B cell (primary cell): ENCODE data around the gene SYCP2. TPM values are rescaled to one million over a fixed set of nuclear protein-coding genes. Genes with fewer than 3 reads are reported as not detected.
"Not testable (repeated sequence)": the region's sequence is repeated elsewhere in the genome, so short reads cannot be mapped to it uniquely, and the experiment has no call there.

Experiments used
- ATAC-seq: fragments of 200-7000 bp; cut with Tn5 transposase; one replicate; pipeline ENCODE4 v1.10.0; 2021; ENCODE audit warnings: low read depth, mild to moderate bottlenecking, moderate number of reproducible peaks, moderate library complexity
- CTCF ChIA-PET: fragments of 350-600 bp; sonication (Branson Sonifier 250); formaldehyde crosslinking; loops from one replicate; lab custom pipeline; 2021; ENCODE audit warnings: antibody characterized with exemption, inconsistent platforms; lab: Charles Lee
- POLR2A ChIA-PET: fragments of 350-600 bp; sonication (Branson Sonifier 250); formaldehyde crosslinking; loops from one replicate; lab custom pipeline; 2021; ENCODE audit warnings: antibody characterized with exemption; lab: Charles Lee
- DNase-seq: peaks from one replicate; pipeline ENCODE4 v3.0.0; 2013
- H2AFZ ChIP-seq: 2 replicates; pipeline ENCODE4 v1.6.1; 2012; ENCODE audit warnings: mild to moderate bottlenecking, low read depth, low read length; ENCODE audit not compliant: insufficient read depth, poor library complexity, severe bottlenecking
- H3K27ac ChIP-seq, 2 donors: 1 replicate in 1 of 2; 2 replicates in 1 of 2; pipeline ENCODE4 v1.5.1; 2012 to 2013; ENCODE audit warnings: low read length in 2 of 2, mild to moderate bottlenecking in 2 of 2, moderate library complexity in 1 of 2
- H3K27me3 ChIP-seq, 4 experiments: fragments of 200-600 bp in 1 of 4; sonication (generic) in 1 of 4; replicated peaks in 1 of 4; 1 replicate in 2 of 4; 2 replicates in 2 of 4; pipeline versions ENCODE4 v1.6.1 to v1.7.0; 2013 to 2016; ENCODE audit warnings: low read length in 3 of 4, mild to moderate bottlenecking in 2 of 4, mixed read lengths in 1 of 4, moderate library complexity in 1 of 4; ENCODE audit not compliant: insufficient read depth in 4 of 4, control insufficient read depth in 3 of 4; ENCODE audit errors: control extremely low read depth in 1 of 4
- H3K36me3 ChIP-seq, 2 experiments: replicated peaks in 1 of 2; 1 replicate in 1 of 2; 2 replicates in 1 of 2; pipeline versions ENCODE4 v1.6.1 to v1.7.1; 2013; ENCODE audit warnings: low read length in 1 of 2; ENCODE audit not compliant: insufficient read depth in 2 of 2, control insufficient read depth in 1 of 2; ENCODE audit errors: control extremely low read depth in 1 of 2, extremely low read depth in 1 of 2
- H3K4me1 ChIP-seq, 2 donors: fragments of 200-600 bp in 1 of 2; sonication (generic) in 1 of 2; 1 replicate in 1 of 2; 2 replicates in 1 of 2; pipeline versions ENCODE4 v1.5.1 to v1.6.1; 2013 to 2017; ENCODE audit warnings: low read length in 2 of 2; ENCODE audit not compliant: control insufficient read depth in 2 of 2, insufficient read depth in 2 of 2
- H3K4me2 ChIP-seq: replicated peaks from 2 replicates; pipeline ENCODE3; 2012; ENCODE audit warnings: mild to moderate bottlenecking, low read depth, low read length; ENCODE audit not compliant: poor library complexity, severe bottlenecking
- H3K4me3 ChIP-seq, 5 experiments: fragments of 200-600 bp in 1 of 5; sonication (generic) in 1 of 5; 1 replicate in 3 of 5; 2 replicates in 2 of 5; pipeline versions ENCODE4 v1.5.1 to v1.7.0; 2011 to 2016; ENCODE audit warnings: low read length in 4 of 5, mild to moderate bottlenecking in 4 of 5, low read depth in 2 of 5, control low read depth in 1 of 5, moderate library complexity in 1 of 5; ENCODE audit not compliant: insufficient read depth in 1 of 5; ENCODE audit errors: control extremely low read depth in 1 of 5, extremely low read depth in 1 of 5
- H3K79me2 ChIP-seq: fragments of 200-600 bp; sonication (generic); one replicate; pipeline ENCODE4 v1.6.0; 2016; ENCODE audit warnings: low read length; ENCODE audit not compliant: control insufficient read depth, insufficient read depth
- H3K9ac ChIP-seq: fragments of 200-600 bp; sonication (generic); 2 replicates; pipeline ENCODE4 v1.6.1; 2017; ENCODE audit warnings: mild to moderate bottlenecking, low read length, moderate library complexity
- H3K9me3 ChIP-seq, 3 donors: one replicate each; pipeline versions ENCODE4 v1.6.1 to v1.7.1; 2013; ENCODE audit warnings: low read length in 2 of 3; ENCODE audit not compliant: control insufficient read depth in 2 of 3, insufficient read depth in 1 of 3; ENCODE audit errors: control extremely low read depth in 1 of 3
- H4K20me1 ChIP-seq: 2 replicates; pipeline ENCODE4 v1.6.0; 2012; ENCODE audit warnings: mild to moderate bottlenecking, low read length; ENCODE audit not compliant: insufficient read depth, control insufficient read depth, poor library complexity, severe bottlenecking
- H3K27ac Mint-ChIP-seq: one replicate; pipeline ENCODE4 v1.8.0; 2021; ENCODE audit warnings: mixed read lengths
- H3K27me3 Mint-ChIP-seq: one replicate; pipeline ENCODE4 v1.8.0; 2021; ENCODE audit warnings: mixed read lengths
- H3K4me1 Mint-ChIP-seq: one replicate; pipeline ENCODE4 v1.8.0; 2021; ENCODE audit warnings: mixed read lengths
- H3K4me3 Mint-ChIP-seq: one replicate; pipeline ENCODE4 v1.8.0; 2021; ENCODE audit warnings: mixed read lengths
- H3K9me3 Mint-ChIP-seq: one replicate; pipeline ENCODE4 v1.8.0; 2022; ENCODE audit warnings: mixed read lengths; ENCODE audit not compliant: insufficient read depth
- EZH2 ChIP-seq: IDR thresholded peaks from 2 replicates; pipeline ENCODE4 v1.6.1; 2012; ENCODE audit warnings: borderline replicate concordance, low read depth, mild to moderate bottlenecking, moderate library complexity, low read length; ENCODE audit not compliant: insufficient read depth, poor library complexity, severe bottlenecking
- WGBS: methylation state at CpG from one replicate; pipeline ENCODE4 v1.1.5; 2013; ENCODE audit warnings: missing lambda C conversion rate; ENCODE audit not compliant: insufficient coverage; 5-methylcytosine and 5-hydroxymethylcytosine counted together
- intact Hi-C: fragments of 100-400 bp; cut with micrococcal nuclease; formaldehyde crosslinking; loops from one replicate; pipeline ENCODE4 v1.10.0; 2022
- polyA plus RNA-seq: library from polyadenylated mRNA; depleted of rRNA; stranded (reverse); fragments of >200 nt; gene quantifications from 2 replicates; pipeline ENCODE4 v1.2.3, GENCODE V29; 2012
- total RNA-seq, 2 donors: library from RNA; stranded (reverse); fragments of 120-200 nt in 1 of 2; gene quantifications; 1 replicate in 1 of 2; 2 replicates in 1 of 2; pipeline versions ENCODE4 v1.2.3 to v1.2.4, GENCODE V29; 2013 to 2022
- TF ChIP-seq, protein P1 (sequence below): fragments of 200-600 bp; IDR thresholded peaks from one replicate; pipeline ENCODE4 v1.8.0; 2022; ENCODE audit warnings: antibody characterized with exemption, mild to moderate bottlenecking

The SYCP2 gene
- total and polyA plus RNA-seq, 2 donors (not counting 1 experiment from before 2014, with no cell fraction given), result 0.98 to 4.5 TPM

DNA sequence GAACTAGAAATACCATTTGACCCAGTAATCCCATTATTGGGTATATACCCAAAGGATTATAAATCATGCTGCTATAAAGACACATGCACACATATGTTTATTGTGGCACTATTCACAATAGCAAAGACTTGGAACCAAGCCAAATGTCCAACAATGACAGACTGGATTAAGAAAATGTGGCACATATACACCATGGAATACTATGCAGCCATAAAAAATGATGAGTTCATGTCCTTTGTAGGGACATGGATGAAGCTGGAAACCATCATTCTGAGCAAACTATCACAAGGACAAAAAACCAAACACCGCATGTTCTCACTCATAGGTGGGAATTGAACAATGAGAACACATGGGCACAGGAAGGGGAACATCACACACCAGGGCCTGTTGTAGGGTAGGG, 76.9 kb downstream of the SYCP2 start:
- CTCF ChIA-PET, H3K9me3 Mint-ChIP-seq, H3K27ac ChIP-seq, H3K79me2 ChIP-seq, H3K4me3 ChIP-seq, H3K9ac ChIP-seq, H3K4me2 ChIP-seq, H3K27me3 ChIP-seq, DNase-seq, ATAC-seq, H2AFZ ChIP-seq, H3K4me1 Mint-ChIP-seq, intact Hi-C loops, H3K4me3 Mint-ChIP-seq, H4K20me1 ChIP-seq, H3K27ac Mint-ChIP-seq, H3K4me1 ChIP-seq, POLR2A ChIA-PET, H3K9me3 ChIP-seq, H3K36me3 ChIP-seq: not testable (repeated sequence)
- peaks cover 11% of the 10 kb centered on the region for H3K27me3 Mint-ChIP-seq
- no CpG with 5 or more reads among the region's 1 CpG for WGBS

DNA sequence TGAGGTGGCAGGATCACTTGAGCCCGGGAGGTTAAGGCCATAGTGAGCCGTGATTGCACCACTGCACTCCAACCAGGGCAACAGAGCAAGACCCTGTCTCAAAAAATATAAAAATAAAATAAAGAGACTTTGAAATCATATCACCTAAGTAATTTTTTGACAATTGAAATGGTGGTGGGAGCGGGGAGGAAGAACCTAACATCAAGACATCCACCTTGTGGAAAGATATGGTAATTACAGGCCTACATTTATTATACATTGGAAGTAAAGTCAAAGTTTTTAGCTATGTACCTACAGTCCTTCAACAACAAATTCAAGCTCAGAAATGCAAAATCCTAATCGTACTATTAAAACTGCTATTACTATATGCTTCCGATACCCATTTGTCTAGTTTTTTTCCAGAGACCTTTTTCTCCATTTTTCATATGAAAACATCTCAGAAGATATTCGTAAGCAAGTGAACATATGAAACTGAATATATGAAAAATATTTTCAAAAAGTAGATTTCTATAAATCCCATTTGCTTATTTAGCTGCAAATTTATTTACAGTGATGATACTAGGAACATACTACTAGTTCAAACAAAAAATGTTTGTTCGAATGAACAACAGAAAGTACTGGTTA, 83.3 kb downstream of the SYCP2 start:
- intact Hi-C loops, result no loop called here
- 100% methylated on average over 1 of the region's 7 CpGs for WGBS
- ATAC-seq, result no peak

More for the DNA sequence above, 83.3 kb downstream of the SYCP2 start:
- Histone ChIP-seq H3K36me3 (no peaks in the 10 kb centered on the region), H3K27me3 (peaks cover 0 to 2% (median 0%) of the 10 kb centered on the region in 4 experiments), H3K9me3 (no peaks in the 10 kb centered on the region), H3K27ac (no peak overlapping the region), H2AFZ (no peak overlapping the region), H3K4me2 (no peak overlapping the region), H3K4me3 (no peak overlapping the region), H3K4me1 (no peaks in the 10 kb centered on the region), H3K79me2 (no peaks in the 10 kb centered on the region), H4K20me1 (no peaks in the 10 kb centered on the region), H3K9ac (no peak overlapping the region)
- Mint-ChIP-seq H3K27me3 (peaks cover 4% of the 10 kb centered on the region), H3K27ac (no peak overlapping the region), H3K9me3 (no peaks in the 10 kb centered on the region), H3K4me3 (no peak overlapping the region), H3K4me1 (no peaks in the 10 kb centered on the region)
- TF ChIP-seq, protein P1, sequence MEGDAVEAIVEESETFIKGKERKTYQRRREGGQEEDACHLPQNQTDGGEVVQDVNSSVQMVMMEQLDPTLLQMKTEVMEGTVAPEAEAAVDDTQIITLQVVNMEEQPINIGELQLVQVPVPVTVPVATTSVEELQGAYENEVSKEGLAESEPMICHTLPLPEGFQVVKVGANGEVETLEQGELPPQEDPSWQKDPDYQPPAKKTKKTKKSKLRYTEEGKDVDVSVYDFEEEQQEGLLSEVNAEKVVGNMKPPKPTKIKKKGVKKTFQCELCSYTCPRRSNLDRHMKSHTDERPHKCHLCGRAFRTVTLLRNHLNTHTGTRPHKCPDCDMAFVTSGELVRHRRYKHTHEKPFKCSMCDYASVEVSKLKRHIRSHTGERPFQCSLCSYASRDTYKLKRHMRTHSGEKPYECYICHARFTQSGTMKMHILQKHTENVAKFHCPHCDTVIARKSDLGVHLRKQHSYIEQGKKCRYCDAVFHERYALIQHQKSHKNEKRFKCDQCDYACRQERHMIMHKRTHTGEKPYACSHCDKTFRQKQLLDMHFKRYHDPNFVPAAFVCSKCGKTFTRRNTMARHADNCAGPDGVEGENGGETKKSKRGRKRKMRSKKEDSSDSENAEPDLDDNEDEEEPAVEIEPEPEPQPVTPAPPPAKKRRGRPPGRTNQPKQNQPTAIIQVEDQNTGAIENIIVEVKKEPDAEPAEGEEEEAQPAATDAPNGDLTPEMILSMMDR, result peak; percentile 69
- no peak for TF ChIP-seq EZH2
- CTCF ChIA-PET, result interaction anchor here (0.8 to 2.1 kb wide), 3 partner anchors 10 to 14 kb away, joined by 3 to 8 read pairs (median 6); no protein-coding TSS in a partner anchor
- peak; percentile 9 for DNase-seq
- POLR2A ChIA-PET, result no interaction called here
